Heart right ventricle (tissue), 16 donors: ENCODE results near the gene YBX2. TPM values are rescaled to one million over a fixed set of nuclear protein-coding genes. Genes with fewer than 3 reads are reported as not detected.

ENCODE experiments used
- ATAC-seq, 8 donors: fragments of 200-7000 bp; cut with Tn5 transposase; one replicate each; pipeline ENCODE4 v1.9.1; 2020; ENCODE audit warnings: mild to moderate bottlenecking in 8 of 8, moderate library complexity in 8 of 8, moderate number of reproducible peaks in 1 of 8
- DNase-seq, 2 donors: peaks; one replicate each; pipeline ENCODE4 v3.0.0-alpha.2; 2020
- H3K27ac ChIP-seq, 10 donors: fragments of 200-600 bp; sonication (generic) in 2 of 10; one replicate each; pipeline versions ENCODE4 v1.5.0 to v1.8.0; 2020 to 2022; ENCODE audit warnings: mild to moderate bottlenecking in 3 of 10
- H3K27me3 ChIP-seq, 7 donors: fragments of 200-600 bp; one replicate each; pipeline ENCODE4 v1.8.0; 2021 to 2022; ENCODE audit warnings: mild to moderate bottlenecking in 2 of 7
- H3K36me3 ChIP-seq, 9 donors: fragments of 200-600 bp; sonication (generic) in 1 of 9; one replicate each; pipeline versions ENCODE4 v1.5.0 to v1.8.0; 2020 to 2022; ENCODE audit warnings: mild to moderate bottlenecking in 2 of 9
- H3K4me1 ChIP-seq, 9 donors: fragments of 200-600 bp; sonication (generic) in 1 of 9; one replicate each; pipeline versions ENCODE4 v1.5.0 to v1.8.0; 2020 to 2022; ENCODE audit warnings: mild to moderate bottlenecking in 4 of 9
- H3K4me3 ChIP-seq, 10 donors: fragments of 200-600 bp; sonication (generic) in 2 of 10; one replicate each; pipeline versions ENCODE4 v1.5.0 to v1.8.0; 2020 to 2022; ENCODE audit warnings: mild to moderate bottlenecking in 7 of 10, moderate library complexity in 2 of 10
- H3K9me3 ChIP-seq, 11 donors: fragments of 200-600 bp in 10 of 11; sonication (generic) in 2 of 11; one replicate each; pipeline versions ENCODE4 v1.5.0 to v1.8.0; 2013 to 2022; ENCODE audit warnings: mild to moderate bottlenecking in 2 of 11, control low read depth in 1 of 11, moderate library complexity in 1 of 11
- WGBS, 2 donors: extraction: QIAGEN DNeasy Blood & Tissue Kit; methylation state at CpG; one replicate each; pipeline ENCODE4 v1.1.7; 2013; ENCODE audit warnings: inconsistent platforms in 1 of 2; 5-methylcytosine and 5-hydroxymethylcytosine counted together
- intact Hi-C, 10 donors: fragments of 100-400 bp; cut with DNase I; formaldehyde crosslinking; loops; one replicate each; pipeline versions ENCODE4 v1.11.1 to v1.14.2; 2022
- polyA plus RNA-seq, 2 donors: library from polyadenylated mRNA; stranded (reverse); fragments of 200-250 nt; gene quantifications; one replicate each; pipeline ENCODE4 v1.2.3, GENCODE V29; 2013
- total RNA-seq, 10 donors: library from RNA; stranded (reverse); fragmentation: NEBNext Ultra II Directional in 3 of 10; extraction: Animal tissue kit (Norgen Biotek cat#: 25700) in 3 of 10; gene quantifications; one replicate each; pipeline versions ENCODE4 v1.2.1 to v1.2.4, GENCODE V29; 2021 to 2023
- TF ChIP-seq, protein P1 (sequence below), 9 donors: fragments of 200-600 bp; sonication (generic) in 2 of 9; IDR thresholded peaks; one replicate each; pipeline versions ENCODE4 v1.5.0 to v1.8.0; 2021 to 2022; ENCODE audit warnings: antibody characterized with exemption in 9 of 9, mild to moderate bottlenecking in 5 of 9, moderate library complexity in 1 of 9
- donor health status: Arrhythmogenic right ventricular cardiomyopathy.
- donor health status: ischemic (EF 13 %, LVEDD 7.1; RV severe dilation, severe dysfunction).
- donor health status: healthy with polysubstance abuse.
- donor health status: DM: no; HTN: yes; CAD: no.
- donor health status: DM: no; HTN: no; CAD: no.
- donor health status: ischemic (EF 25% LVEDD 6.9; RV normal size, moderate dysfunction).
- donor health status: ischemic (EF 25% LVEDD 5.7; RV mildly dilated, moderate dysfunction).
- donor health status: healthy.
- donor health status: DM: yes; HTN: yes; CAD: no.
- donor health status: Ischemic cardiomyopathy.
- donor health status: ischemic (EF 35%, LVEDD 5.7; RV mildly dilated, moderate dysfunction).
- donor health status: nonischemic (EF 11% LVEDD 7.7; RV severe dilation, severe dysfunction).
- donor health status: DM: yes; HTN: yes; CAD: no.
- donor health status: PGD.
- donor health status: ischemic (EF 29% LVEDD 5.4; RV normal size, mild dysfunction).
- donor health status: nonischemic (EF 23%, LVEDD 6.1; RV moderate dilation, normal function).

The YBX2 gene
- total and polyA plus RNA-seq, 12 donors = 0.42 to 2.6 (median 1.2) TPM

DNA sequence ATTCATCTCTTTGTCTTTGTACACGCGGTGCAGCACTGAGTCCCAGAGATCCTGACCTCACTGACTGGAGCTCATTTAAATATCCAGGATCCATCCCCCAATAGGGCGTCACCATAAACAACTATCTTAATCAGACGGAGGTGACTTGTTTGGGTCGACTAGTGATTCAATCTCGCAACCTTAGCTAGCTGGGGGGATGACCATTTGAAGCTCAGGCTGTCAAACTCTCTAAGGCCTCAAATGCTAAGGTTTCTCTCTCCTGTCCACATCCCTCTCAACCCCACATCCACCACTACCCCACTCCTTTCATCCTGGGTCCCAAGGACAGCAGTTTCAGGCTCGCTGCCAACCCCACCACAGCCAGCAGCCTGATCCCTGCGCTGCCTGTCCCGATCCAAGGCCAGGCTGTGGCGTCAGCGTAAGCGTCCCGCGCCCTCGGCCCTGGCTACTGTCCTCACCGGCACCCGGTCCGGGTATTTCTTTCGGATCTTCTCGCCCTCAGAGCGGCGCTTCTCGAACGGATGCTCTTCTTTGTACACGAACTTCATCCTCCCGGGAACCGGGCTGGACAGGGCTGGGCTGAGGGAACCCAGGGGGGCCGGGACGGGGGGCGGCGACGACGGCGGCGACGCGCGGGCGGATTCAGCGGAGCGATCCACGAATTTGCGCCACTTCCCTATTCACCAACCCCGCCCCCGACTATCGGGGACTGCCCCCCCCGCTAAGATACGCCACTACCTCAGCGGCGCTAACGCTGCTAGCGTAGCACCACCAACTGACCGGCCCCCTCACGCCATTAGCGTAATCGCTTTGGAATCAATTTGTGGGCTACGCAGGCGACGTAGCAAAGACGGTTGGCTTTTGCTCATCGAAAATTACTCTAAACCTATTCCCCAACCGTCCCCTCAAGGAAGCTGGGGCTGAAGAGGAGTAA is 52.4 kb downstream of the YBX2 start, which contains the start of gene GABARAP:
TSS of gene GABARAP (minus strand) at position 667 of the 934 bp plus-strand sequence. CDS start at position 548, 119 bp downstream.
- H3K36me3 ChIP-seq = peaks cover 0 to 50% (median 15%) of the 10 kb centered on the region in 9 donors
- no peaks in the 10 kb centered on the region for H3K9me3 ChIP-seq
- H3K4me1 ChIP-seq = peaks cover 14 to 39% (median 33%) of the 10 kb centered on the region in 9 donors
- 0 to 1% methylated on average over 62 of the region's 62 CpGs for WGBS, 2 donors
- intact Hi-C loops = loop anchor here in 2 of 10 donors (2.0 to 5.0 kb wide), 2 partner anchors 65 kb away; partner anchors contain the start of gene EIF5A (in 2 of the 2)
- TF ChIP-seq, protein P1, sequence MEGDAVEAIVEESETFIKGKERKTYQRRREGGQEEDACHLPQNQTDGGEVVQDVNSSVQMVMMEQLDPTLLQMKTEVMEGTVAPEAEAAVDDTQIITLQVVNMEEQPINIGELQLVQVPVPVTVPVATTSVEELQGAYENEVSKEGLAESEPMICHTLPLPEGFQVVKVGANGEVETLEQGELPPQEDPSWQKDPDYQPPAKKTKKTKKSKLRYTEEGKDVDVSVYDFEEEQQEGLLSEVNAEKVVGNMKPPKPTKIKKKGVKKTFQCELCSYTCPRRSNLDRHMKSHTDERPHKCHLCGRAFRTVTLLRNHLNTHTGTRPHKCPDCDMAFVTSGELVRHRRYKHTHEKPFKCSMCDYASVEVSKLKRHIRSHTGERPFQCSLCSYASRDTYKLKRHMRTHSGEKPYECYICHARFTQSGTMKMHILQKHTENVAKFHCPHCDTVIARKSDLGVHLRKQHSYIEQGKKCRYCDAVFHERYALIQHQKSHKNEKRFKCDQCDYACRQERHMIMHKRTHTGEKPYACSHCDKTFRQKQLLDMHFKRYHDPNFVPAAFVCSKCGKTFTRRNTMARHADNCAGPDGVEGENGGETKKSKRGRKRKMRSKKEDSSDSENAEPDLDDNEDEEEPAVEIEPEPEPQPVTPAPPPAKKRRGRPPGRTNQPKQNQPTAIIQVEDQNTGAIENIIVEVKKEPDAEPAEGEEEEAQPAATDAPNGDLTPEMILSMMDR (IDR thresholded peaks at IDR 0.05) = no peak
- ATAC-seq (peak; percentile 28 to 66 (median 51)), DNase-seq (peak; percentile 96 to 97)
- H3K27me3 ChIP-seq = no peaks in the 10 kb centered on the region
- peak within 1 kb of the TSS; percentile 68 to 97 (median 84) for H3K4me3 ChIP-seq
- H3K27ac ChIP-seq = peak within 1 kb of the TSS; percentile 88 to 100 (median 96)

DNA sequence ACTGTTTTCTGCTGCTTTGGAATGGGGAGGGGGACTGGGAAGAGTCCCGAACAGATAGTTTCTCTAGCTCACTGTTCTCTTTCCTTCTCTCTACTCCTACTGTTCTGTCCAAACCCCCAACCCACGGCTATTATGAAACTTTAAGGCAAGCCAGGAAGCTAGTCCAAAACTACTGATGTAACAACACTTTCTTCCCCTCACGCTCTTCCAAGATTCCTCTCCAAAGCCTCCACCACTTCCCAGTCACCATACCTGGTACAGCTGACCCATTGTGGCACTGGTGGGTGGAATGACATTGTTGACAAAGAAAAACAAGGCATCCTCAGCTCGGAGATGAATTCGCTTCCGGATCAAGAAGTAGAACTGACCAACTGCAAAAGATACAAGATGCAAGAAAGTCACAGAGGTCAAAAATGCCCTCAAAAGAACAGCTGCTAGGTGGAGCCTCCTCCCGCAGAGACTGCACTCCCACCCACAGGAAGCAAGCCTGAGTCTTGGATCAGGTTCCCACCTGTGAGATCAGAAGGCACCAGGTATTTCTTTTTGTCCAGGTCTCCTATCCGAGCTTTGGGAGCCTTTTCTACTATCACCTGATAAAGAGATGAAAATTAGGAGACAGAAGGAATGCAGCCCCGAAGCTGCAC is 53.2 kb downstream of the YBX2 start:
- no peaks in the 10 kb centered on the region for H3K9me3 ChIP-seq
- ATAC-seq = no peak
- intact Hi-C loops = loop anchor here in 1 of 10 donors (5.0 kb wide), 1 partner anchor 66 kb away; the partner anchor contains the start of gene EIF5A
- DNase-seq = no peak
- no peaks in the 10 kb centered on the region for H3K27me3 ChIP-seq
- H3K27ac ChIP-seq = peak overlapping the region; percentile 88 to 100 (median 96)
- H3K4me1 ChIP-seq = peaks cover 14 to 42% (median 38%) of the 10 kb centered on the region in 9 donors
- peak overlapping the region; percentile 68 to 97 (median 84) for H3K4me3 ChIP-seq
- H3K36me3 ChIP-seq = peaks cover 0 to 50% (median 14%) of the 10 kb centered on the region in 9 donors
- TF ChIP-seq, protein P1 (IDR thresholded peaks at IDR 0.05) = no peak
- WGBS, 2 donors = 30 to 36% methylated on average over 9 of the region's 9 CpGs

DNA sequence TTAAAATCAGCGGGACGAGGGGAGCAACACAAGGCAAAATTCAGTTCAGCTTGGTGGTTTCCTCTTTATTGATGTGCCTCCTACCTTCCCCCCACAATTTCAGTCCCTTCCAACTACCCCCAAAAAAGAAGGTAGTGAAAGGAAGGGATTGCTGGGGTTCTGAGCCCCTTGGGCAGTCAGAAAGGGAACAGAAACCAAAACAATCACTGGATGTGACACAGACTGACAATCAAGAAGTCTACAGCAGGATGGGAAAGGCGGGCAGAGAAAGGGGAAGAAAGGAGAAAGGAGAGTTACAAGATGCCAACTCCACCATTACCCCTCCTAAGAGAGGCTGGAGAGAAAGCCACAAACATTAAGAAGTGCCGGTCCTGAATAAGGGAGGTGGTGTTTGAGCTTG is 54.1 kb downstream of the YBX2 start:
- H3K4me3 ChIP-seq = peak overlapping the region in 7 of 10 donors; percentile 25 to 97 (median 86)
- peak overlapping the region in 8 of 10 donors; percentile 88 to 100 (median 94) for H3K27ac ChIP-seq
- TF ChIP-seq, protein P1 (IDR thresholded peaks at IDR 0.05) = no peak
- no peak for DNase-seq
- H3K4me1 ChIP-seq = peaks cover 14 to 47% (median 38%) of the 10 kb centered on the region in 9 donors
- intact Hi-C loops = loop anchor here in 1 of 10 donors (5.0 kb wide), 1 partner anchor 67 kb away; the partner anchor contains the start of gene EIF5A
- WGBS, 2 donors = 67 to 74% methylated on average over 4 of the region's 4 CpGs
- H3K27me3 ChIP-seq = no peaks in the 10 kb centered on the region
- peaks cover 0 to 50% (median 6%) of the 10 kb centered on the region in 9 donors for H3K36me3 ChIP-seq
- no peak for ATAC-seq
- no peaks in the 10 kb centered on the region for H3K9me3 ChIP-seq
